IPS DF 19.7 (cell line): ENCODE measurements around the gene HCFC1.

Experiments used
- DNase-seq: peaks from one replicate; pipeline ENCODE4 v3.0.0-alpha.2; 2013; ENCODE audit warnings: low read depth, low spot score

Gene HCFC1

DNA sequence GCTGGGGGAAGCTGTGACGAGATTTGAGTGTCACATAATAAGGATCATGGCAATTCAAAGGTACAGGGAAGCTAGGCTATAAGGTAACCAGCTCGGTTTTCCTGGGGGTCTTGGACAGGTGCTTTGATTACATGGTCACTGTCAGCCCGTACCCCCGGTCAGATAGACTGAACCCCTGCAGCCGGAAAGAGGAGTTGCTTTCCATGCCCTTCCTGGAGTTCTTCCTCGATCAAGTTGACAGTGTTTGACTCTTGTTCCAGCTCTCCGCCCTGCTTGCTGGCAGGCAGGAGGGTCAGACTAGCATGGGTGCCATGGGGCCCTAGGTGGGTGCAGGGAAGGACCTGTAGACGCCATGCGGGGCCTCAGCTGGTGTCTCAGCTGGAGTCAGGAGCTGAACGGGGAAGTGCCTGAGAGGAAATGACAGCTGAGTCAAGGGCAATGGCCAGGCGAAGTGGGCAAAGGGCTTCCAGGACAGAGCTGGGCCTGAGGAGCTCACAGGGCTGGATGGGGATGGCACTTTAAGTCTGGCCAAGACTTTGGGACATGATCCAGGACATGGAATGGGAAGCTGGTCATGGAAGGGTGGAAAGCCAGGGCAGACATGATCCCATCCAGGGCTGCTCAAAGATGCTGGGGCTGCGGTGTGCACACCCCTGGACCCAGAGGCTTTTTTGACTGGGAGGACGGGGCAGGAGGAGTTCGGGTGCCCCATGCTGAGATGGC, 2.5 kb upstream of the HCFC1 start:
- DNase-seq, result no peak

DNA sequence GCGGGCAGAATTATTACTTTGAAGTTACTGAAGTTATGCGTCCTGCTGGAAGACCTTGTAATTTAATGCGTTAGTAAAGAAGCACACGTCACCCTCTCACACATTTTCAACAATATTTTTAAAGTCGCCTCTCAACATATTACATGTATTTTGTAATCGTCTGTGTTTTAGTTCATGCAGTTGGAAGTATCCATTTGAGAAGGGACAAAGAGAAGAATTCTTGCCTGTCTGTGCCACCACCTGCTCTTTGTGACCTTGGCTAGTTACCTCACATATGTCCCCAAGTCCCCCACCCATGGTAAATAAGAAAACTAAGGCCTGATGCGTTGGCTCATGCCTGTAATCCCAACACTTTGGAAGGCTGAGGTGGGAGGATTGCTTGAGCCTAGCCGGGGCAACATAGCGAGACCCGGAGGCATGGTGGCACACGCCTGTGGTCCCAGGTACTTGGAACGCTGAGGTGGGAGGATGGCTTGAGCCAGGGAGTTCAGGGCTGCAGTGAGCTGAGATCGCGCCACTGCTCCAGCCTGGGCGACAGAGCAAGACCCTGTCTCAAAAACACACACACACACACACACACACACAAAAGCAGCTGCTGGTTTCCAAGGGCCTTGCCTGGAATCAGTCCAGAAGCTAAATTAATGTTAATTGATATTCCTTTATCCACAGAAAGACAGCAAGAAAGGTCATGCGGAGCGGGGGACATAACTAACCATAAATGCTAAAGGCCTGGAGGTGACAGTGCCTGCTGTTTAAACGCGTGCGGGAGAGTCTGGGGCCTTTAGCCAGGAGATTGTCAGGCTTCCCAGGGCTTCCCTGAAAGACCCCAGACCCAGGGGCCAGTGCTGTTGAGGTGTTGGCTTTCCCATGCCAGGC, 1.7 kb upstream of the HCFC1 start:
- DNase-seq, result no peak

DNA sequence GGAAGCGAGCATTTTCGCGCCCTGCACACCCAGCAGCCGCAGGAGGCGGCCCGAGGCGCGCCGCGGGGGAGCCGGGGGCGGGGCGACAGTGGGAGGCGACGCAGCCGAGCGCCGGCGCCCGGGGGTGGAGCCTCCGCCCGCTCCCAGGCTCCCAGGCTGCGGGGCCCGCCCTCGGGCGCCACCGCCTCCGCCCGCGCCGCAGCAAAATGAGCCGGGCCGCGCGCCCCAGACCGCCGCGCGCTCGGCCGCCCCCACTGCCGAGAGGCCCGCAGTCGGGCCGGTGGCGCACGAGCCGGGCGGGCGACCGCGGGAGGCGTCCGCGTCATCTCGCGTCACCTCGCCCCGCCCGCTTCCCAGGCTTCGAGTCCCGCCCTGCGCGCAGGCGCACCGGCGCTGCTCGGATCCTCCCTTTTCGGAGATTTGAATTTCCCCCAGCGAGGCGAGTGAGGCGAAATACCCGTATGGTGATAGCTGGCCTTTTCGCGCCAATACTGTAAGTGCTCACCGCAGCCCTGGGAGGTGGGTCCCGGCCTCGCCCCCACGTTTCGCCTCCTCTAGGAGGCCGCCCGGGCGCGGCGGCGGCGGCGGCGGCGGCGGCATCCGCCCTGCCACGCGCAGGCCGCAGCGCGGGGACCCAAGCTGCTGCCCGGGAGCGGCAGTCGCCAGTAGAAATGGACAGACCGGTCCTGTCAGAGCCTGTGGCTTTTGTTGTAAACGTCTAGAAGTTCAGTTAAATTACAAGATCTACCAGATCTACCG, 929 bp upstream of the HCFC1 start, which contains the start of gene TMEM187:
Gene TMEM187, plus strand, starts transcription at position 387 of the 759 bp plus-strand sequence. CDS start 9,309 bp downstream, outside the sequence.
- DNase-seq, result no peak

DNA sequence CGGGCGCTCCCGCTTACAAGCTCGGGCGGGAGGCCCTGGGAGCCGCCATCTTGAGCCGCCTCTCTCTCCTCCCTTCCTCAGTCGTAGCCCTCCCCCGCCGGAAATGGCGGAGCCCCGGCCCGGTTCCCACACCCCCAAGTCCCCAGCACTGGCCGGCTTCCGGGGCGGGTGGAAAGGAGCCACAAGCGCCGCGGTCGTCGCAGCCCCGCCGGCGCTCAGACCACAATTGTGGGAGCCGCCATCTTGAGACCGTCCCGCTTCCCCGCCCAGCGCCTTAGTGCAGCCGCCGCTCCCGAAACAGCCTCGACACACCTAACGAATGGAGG, 531 bp downstream of the HCFC1 start:
- no peak for DNase-seq

DNA sequence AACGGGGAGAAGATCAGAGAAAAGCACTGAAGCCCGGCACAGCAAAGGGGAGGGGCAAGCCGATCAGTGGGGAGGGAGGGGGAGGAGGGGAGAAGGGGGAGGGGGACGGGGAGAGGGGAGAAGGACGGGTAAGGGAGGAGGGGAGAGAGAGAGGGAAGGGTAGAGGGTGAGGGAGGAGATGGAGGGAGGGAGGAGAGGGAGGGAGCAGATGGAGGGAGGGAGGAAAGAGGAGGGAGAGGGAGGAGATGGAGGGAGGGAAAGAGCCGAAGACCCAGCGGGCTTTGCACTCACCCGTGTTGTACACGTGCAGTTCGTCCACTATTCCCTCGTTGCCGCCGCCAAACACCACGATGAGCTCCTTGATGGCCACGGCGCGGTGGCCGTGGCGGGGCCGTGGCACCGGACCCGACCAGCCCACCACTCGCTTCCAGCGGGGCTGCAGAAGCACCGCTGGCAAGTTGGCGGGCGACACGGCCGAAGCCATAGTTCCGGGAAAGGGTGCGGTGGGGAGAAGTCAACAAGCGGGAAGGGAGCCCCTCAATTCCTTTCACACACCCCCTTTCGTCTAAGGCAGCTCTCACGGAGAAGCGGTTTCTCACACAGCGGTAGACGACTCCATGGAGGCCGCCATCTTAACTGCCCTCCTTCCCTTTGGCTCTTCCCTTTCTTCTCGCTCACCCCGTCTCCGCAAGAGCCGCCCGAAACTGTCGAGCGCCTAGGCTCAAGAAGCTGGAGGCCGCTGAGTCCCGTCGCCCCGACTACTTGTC, 1.1 kb downstream of the HCFC1 start:
- no peak for DNase-seq

DNA sequence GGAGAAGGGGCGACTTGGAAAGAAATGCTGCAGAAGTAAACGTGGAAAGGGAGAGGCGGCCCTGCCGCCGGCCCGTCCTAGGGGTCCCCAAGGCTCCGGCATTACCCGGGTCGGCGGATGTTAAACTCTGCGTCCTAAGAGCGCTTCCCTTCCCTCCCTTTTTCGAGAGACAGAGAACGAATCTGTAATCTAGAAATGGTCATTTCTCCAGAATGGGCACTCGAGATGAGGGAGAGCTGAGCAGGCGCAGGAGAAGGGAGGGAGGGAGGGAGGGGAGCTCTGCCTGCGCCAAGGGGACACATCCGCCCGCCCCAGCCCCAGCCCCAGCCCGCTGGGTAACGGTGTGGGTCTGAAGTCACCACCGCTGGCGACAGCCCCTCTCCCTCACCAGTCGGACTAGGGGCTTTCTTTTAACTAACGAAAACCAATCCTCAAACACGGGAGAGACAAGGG, 1.7 kb downstream of the HCFC1 start:
- DNase-seq, result no peak

DNA sequence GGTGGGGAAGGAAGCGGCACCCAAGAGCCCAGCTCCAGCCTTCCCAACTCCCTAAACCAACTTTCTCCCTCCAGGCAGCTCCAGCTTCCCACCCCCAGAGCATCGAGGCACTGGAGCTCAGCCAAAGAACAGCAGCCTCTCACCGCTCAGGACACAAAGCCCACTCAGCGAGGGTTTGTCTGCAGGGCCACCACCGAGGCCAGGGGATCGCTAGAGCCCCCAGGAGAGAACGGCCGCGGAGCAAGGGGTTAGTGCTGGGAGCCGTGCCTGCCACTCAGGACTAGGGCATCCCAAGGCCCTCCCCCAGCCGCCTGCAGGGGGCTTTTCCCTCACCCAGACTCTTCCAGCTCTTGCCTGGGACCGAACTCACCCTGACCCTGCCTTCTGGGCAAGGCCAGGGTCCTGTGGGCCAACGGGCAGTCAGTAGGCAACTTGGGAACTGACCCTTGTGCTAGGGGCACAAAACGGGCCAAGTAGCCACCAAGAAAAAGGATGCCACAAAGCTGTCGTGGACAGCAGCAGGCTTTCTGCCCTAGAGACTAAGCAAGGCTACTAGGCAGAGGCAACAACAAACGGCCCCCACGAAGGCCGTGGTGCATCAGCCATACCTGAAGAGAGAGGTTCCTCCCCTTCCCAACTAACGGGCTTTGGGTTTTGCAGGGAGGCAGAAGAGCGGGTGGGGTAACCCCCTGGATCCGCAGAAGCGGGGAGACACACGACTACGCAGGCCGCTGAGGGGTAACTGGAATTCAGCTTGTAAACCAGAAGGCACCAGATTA, 2.3 kb downstream of the HCFC1 start:
- no peak for DNase-seq

DNA sequence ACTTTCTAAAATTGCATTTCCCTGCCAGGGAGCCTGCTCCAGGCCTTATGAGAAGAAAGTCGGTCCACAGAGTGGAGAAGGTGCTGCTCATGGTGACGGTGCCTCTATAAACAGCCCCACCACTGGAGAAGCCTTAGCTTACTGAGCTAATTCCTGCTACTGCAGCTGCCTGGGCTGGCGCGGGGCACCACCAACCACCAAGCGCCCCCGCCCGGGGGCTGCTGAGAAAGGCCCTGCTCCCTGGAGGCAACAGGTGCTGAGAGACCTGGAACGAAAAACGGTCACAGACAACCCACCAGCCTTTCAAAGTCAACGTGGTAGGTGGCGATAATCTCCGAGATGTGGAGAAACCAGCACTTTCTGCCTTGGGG, 2.9 kb downstream of the HCFC1 start:
- DNase-seq, result no peak

DNA sequence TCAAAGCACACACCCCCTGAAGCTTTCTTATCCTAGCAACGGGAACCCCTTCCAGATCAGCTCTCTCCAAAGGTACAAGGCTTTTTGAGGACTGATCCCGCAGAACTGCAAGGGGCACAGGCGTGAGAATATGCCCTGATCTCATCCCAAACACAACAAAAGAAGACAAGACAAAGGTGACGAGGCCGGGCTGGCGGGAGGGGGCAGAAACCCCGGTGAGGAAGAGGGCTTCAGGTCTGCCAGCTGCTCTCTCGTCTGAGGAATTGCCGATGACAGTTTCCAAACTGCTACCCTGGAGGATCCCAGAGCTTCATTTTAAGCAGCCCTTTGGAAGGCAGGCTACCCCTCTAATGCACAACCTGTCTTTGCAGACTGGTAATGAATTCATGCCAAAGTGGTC, 3.4 kb downstream of the HCFC1 start:
- DNase-seq, result no peak

DNA sequence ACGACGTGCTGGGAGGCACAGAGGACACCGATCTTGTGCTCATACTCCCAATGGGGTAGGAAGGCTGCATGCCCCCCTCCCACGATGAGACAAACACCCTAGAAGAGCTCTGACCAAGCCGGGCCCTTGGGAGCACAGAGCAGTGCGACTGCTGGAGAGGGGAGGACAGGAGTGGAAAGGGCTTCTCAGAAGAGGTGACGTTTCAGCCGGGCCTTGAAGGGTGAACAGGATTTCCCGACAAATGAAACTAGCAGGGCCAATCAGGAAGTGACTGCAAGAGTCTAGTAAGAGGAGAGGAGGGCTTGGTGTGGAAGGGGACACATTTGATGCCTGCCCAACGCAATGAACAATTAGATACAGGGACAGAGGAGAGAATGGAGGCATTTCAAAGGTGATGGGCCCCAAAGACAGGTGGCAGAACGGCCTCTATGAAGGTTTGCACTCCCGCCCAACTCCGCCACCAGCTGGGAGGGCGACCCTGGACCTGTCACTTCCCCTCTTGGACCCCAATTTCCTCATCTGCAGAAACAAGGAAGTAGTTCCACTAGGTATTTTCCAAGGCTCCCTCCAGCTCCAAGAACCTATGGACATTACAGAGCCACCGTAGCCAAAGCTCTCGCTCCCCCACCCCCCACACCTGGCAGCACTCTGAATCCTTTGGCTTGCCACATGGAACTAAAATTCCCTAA, 3.9 kb downstream of the HCFC1 start:
- DNase-seq, result no peak

DNA sequence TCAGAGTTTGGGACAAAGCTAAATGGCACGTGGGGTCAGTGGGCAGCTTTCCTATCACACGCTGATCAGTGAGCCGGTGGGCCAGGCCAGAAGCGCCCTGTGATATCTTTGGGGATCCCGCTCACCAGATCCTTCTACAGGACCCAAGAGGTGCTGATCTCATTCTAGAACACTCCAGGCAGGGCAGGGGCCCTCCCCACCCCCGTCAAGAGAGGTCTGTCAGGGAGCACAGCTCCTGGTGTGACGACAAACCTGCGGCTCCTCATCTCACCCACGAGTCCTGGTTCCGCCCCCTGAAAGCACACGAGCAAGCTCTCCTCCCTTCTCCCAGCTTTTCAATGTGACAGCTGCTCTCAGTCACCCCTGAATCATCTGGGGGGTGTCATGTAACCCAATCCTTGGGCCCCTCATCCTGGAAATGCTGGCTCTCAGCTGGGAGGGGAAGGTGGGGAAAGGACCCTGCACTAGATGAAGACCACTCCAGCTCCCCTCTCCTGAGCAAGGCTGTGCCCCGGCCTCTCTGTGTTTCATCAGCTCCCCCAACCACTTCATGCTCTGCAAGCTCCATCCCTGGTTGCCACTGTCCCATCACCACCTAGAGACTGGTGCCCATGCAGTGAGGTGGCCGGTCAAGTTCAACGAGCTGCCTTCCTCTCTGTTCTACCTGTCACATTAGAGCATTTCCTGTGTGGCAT, 4.6 kb downstream of the HCFC1 start:
- no peak for DNase-seq

DNA sequence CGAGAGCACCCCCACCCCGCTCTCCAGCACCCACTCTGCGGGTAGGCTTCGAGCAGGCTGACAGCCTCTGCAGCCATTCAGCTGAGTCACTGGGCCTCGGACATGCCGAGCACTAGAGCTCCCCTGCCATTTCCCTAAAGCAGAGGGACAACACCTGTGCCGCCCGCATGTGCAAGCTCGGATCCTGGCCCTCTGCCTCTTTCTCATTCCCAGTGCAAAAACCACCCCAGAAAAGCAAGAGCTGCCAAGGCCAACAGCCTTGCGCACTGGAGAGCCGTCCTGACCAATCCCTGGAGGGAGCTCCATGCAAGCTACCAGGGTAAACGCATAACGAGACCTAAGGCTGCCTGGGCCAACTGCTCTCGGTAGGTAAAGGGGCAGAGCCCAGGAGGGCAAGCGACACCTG, 5.3 kb downstream of the HCFC1 start:
- DNase-seq, result no peak

DNA sequence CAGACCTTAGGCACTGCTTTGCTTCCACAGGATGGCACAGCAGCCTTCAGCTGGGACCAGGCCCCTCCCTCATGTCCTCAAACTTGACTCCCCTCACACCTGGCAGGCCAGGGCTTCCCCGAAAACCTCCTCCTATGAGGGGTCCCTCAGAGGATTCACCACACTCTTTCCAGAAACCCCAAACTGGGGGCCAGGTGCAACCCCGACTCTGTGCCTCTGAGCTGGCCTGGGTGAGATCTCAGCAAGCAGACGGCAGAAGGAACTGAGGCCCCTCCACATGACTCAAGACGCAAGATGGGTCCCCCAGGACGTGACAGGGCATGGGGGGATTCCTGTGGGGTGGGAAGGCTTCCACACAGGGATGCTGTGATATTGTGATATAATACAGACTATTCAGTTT, 6.2 kb downstream of the HCFC1 start:
- DNase-seq, result no peak

DNA sequence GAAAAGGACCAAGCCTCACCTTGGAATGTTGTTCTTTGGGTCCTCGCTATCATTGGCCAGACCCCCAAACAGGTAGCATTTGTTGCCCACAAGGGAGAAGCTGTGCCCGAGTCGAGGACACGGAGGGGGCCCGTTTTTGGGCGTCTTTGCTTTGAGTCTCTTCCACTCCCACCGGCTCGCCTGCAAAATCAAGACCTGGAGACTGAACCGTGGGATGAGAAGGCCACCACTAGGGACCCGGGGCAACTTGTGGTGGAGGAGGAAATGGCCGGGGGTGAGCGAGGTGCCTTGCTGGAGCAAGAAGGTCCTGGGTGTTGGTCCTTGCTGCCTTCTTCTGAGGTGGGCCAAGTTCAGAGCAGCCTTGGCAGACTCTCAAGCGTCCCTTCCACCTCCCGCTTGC, 7.5 kb downstream of the HCFC1 start:
- DNase-seq, result no peak

DNA sequence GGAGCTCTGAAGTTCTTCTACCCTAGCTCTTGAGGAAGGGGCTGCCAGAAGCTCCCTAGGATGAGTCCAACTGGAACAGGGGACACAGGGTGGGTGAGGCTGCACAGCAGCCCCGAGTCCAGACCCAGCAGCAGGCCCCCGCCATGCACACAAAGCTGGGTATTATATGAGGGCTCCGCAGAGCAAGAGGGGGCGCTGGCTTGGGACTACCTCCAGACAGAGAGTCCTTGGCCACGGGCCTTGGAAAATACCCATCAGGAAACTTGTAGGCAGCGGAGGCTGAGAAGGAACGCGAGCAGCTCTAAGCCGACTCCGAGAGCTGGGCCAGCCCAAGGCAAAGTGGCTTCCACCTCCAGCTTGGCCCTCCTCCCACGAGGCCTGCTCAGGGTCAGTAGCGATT, 8.1 kb downstream of the HCFC1 start:
- DNase-seq, result no peak

DNA sequence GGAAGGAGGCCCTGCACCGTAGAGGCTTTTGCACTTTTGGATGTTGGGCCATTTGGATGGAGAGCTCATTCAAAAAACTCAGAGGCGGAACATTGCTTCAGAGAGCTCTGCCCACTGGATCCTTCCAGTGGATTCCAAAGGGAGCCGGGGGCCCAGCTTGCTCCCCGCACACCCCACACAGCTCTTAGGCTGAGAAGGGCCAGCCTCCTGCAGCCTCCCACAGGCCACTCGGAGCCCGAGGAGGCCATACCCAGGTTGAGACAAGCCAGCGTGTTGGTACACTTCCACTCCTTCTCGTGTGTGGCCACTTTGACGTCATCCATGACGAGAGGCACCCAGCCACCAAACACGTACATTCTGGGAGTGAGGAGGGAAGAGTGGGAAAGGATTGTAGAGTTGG, 10.3 kb downstream of the HCFC1 start:
- DNase-seq, result no peak

DNA sequence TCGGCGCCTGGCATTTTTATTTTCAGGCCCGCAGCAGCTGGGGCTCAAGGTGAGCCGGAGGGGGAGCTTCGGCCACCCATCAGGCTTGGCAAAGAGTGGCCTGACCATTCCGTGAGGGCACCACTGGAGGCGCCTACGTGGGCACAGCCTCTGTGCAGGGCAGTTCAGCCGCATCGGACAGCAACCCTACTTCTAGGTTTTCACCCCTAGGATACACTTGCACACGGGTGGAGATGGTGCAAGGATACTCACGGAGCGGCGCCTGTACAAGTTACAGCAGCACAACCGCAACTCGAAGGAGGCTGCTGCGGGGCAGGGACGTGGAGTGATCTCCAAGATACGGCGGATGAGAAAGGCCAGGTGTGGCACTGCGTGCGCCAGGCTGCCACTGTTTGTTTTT, 10.8 kb downstream of the HCFC1 start:
- DNase-seq, result no peak

DNA sequence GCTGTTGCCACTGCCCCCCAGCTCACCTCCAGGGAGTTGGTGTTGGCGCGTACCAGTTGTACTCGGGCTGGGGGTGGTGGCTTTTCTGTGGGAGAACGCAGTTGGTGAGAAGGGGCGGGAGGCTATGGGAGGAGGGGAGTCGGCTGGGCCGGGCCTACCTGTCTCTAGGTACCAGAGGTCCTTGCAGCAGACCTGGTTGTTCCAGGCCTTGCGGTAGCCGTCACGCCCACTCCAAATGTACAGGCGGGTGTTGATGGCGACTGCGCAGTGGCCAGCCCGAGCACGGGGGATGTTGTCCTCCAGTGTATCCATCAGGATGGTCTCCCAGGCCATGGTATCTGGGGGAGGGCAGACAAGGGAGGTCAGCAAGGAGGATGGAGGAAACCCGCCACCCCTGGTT, 11.5 kb downstream of the HCFC1 start:
- no peak for DNase-seq

DNA sequence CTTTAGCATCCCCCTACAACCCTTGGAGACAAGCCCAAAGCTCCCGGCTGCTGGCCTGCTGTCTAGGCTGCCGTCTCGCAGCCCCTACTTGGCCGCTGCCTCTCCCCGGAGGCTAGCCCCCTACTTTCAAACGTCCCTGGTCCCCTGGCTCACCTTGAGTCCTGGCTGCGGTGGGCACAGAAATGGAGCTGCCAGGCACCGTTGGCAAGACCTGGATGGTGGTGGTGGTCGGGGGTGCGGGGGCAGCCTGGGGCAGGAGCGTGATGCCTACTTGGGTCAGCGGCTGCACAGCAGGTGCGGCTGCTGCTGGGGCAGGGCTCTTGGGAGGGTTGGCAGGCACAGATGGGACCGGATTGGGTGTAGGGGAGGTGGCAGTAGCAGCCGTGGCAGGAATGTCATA, 12.0 kb downstream of the HCFC1 start:
- no peak for DNase-seq

DNA sequence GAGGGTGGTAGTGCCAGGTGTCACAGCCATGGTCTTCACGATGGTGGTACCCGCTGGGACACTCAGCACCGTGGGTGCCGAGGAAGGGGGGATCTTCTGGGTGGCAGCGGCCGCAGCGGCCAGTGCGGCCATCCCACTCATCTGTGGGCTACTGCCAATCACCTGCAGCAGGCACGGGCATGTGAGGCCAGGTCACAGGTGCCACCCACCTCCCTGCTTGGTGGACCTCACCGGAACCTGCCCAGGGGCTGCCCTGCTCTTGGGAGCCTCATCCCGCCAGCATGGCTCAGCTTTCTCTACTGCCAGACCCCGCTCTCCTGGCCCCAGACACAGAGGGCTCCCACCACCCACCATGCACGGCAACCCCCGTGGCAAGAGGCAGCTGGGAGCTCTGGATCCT, 13.0 kb downstream of the HCFC1 start:
- DNase-seq, result no peak
